ENCODE data around the gene SETBP1.

Gene SETBP1

DNA sequence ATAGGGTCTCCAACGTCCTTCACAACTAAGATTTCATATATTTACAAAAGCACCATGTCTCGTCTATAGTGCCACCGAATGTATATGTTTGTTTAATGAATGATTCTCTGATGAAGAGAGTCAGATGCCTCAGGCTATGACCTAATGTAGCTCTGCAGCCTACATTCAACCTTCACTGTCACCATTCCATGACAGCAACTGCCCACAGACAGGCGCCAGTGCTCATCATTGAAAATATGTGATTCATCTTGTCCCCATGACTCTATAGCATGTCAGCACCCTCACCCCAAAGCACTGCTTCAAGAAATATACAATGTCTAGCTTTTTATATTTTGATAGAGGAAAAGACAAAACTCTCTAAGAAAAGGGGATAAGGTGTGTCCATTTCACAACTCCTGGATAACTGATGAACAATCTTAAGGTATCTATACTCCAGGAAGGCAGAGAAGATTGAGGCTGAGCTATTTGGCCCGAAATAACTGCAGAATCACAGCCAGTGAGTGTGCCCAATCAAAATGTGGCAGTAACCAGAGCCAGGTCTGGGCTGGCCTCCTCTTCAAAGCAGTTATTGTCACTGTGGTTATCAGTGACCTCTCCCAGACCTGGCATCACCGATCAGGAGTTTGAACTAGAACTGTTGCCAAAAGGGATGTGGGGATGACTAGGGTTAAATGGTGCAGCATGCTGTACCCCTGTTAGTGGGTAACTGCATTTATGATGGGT is 246.6 kb downstream of the SETBP1 start:
- DNase-seq (ENCODE audit: low read depth in 1 of 2, low spot score in 1 of 2) = no peak

GRCh38 chr18:44934901-44935300 is 254.2 kb downstream of the SETBP1 start:
- no peak for DNase-seq (ENCODE audit: low read depth in 1 of 2, low spot score in 1 of 2)

- no peak for DNase-seq (ENCODE audit: low read depth in 1 of 2, low spot score in 1 of 2)
Observed at GRCh38 chr18:44935455-44935854, 254.8 kb downstream of the SETBP1 start.

DNA sequence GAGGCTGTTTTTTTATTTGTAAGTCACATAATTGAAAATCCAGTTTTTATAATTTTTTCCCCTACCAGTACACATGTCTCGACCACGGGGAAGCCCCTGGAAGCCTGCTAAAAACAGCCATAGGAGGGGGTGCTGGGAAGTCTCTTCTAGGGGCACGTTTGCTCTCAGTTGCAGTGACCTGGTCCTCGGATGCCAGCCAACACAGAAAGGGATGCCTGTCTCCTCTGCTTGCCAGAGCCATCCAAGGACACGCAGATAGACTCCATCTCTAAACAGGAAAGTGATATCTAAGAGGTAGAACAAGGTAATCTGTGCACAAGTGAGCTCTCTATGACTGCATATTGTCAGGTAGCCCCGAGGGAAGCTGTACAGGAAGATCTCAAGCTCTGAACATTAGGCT is 255.8 kb downstream of the SETBP1 start:
- no peak for DNase-seq (ENCODE audit: low read depth in 1 of 2, low spot score in 1 of 2)

- DNase-seq (ENCODE audit: low read depth in 1 of 2, low spot score in 1 of 2) = no peak
Observed at GRCh38 chr18:44937960-44938719, 257.5 kb downstream of the SETBP1 start.

GRCh38 chr18:44938720-44939665 is 258.3 kb downstream of the SETBP1 start:
- no peak for DNase-seq (ENCODE audit: low read depth in 1 of 2, low spot score in 1 of 2)

DNA sequence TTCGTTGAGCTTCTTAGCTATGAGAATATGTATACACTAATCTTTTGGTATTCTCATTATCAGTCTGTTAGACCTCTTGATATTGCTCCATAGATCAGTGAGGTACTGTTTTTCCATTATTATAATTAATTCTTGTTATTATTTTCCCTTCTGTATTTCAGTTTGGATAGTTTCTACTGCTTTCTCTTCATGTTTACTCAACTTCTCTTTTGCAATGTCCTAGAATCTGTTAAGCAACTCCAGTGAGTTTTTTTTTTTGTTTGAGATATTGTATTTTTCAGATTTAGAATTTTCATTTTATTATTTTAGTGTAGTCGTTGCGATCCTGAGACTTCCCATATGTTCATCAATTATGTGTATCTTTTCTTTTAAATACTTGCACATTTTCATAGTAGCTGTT is 260.8 kb downstream of the SETBP1 start:
- no peak for DNase-seq (ENCODE audit: low read depth in 1 of 2, low spot score in 1 of 2)

- no peak for DNase-seq (ENCODE audit: low read depth in 1 of 2, low spot score in 1 of 2)
Observed at GRCh38 chr18:44942073-44942472, 261.4 kb downstream of the SETBP1 start.

- DNase-seq (ENCODE audit: low read depth in 1 of 2, low spot score in 1 of 2) = no peak
Observed at GRCh38 chr18:44943311-44943881, 262.7 kb downstream of the SETBP1 start.

DNA sequence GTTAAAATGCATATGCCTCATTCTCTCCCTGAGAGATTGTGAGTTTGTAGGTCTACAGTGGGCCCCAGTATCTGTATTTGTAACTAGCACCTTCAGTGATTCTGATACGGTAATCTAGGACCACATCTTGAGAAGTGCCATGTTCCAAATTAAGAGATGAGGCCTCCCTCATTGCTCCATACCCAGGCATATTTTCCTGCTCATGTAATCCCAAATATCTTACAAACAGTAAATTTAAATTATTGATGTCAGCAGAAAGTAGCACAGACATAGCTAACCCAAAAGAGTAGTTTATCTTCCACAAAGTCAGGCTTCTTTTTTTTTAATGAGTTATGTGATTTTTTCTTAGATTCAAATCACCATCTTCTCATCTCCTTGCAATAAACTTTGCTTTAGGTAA is 263.8 kb downstream of the SETBP1 start:
- no peak for DNase-seq (ENCODE audit: low read depth in 1 of 2, low spot score in 1 of 2)

DNA sequence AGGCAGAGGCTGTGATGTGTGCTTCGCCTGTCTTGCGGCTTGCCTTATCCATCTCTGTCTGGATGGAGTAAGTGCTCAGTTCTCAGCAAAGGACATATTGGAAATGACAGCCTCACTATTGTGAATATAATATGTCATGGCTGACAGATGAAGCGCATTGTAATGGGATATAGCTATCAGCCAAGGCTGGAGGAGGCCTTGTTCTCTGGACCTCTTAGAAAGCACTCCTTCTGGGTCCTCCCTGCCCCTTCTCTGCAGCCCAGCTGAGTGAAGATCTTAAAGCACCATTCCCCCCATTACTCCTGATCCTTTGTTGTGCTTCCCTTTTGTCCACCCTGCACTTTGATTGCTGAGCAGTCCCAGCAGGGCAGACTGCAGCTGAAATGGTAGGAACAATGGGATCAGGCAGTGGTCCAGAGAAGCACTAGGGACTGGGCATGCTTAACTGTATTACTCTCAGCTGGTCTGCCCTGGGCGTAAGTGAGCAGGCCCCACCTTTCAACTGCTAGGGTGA is 265.3 kb downstream of the SETBP1 start:
- no peak for DNase-seq (ENCODE audit: low read depth in 1 of 2, low spot score in 1 of 2)

DNA sequence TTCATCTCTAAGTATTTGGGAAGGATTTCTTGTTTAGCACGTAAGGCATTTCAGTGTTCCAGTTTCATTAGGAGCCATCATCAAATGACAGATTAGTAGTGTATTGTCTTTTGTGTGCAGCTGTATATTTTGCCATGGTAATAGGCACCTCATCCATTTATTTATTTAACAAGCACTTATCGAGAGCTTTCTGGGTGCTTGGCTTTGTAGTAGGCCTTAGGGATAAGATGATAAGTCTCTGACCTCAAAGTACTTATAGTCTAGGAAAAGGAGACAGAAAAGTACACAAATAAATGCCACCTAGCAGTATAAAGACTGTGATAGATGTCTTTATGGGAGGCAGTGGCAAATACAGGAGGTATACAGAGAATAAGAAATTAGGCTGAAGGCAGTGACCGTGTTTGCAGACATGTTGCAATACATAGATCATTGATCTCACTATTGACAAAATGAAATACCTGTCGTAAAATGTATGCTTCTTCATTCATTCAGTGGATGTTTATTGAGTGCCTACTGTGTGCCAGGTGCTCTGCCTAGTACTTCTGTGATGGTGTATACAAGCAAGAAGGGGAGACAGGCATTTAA is 265.9 kb downstream of the SETBP1 start:
- no peak for DNase-seq (ENCODE audit: low read depth in 1 of 2, low spot score in 1 of 2)

DNA sequence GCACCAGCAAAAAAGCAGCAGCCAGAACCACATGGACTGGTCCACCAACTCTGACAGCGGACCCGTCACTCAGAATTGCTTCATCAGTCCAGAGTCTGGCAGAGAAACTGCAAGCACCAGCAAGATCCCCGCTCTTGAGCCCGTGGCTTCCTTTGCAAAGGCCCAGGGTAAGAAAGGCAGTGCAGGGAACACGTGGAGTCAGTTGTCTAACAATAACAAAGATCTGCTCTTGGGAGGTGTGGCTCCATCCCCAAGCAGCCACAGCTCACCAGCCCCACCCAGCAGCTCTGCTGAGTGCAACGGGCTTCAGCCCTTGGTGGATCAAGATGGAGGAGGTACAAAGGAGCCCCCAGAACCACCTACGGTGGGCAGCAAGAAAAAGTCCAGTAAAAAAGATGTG is 269.3 kb downstream of the SETBP1 start:
- no peak for DNase-seq (ENCODE audit: low read depth in 1 of 2, low spot score in 1 of 2)

DNA sequence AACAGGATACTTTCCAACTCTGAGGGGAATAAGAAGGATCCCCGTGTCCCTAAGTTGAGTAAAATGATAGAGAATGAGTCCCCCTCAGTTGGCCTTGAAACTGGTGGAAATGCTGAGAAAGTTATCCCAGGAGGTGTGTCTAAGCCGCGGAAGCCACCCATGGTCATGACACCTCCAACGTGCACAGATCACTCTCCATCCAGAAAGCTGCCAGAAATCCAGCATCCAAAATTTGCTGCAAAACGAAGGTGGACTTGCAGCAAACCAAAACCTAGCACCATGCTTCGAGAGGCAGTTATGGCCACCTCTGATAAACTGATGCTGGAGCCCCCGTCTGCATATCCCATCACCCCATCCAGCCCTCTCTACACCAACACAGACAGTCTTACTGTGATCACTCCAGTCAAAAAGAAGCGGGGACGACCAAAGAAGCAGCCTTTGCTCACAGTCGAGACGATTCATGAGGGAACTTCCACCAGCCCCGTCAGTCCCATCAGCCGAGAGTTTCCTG is 270.1 kb downstream of the SETBP1 start:
- no peak for DNase-seq (ENCODE audit: low read depth in 1 of 2, low spot score in 1 of 2)

DNA sequence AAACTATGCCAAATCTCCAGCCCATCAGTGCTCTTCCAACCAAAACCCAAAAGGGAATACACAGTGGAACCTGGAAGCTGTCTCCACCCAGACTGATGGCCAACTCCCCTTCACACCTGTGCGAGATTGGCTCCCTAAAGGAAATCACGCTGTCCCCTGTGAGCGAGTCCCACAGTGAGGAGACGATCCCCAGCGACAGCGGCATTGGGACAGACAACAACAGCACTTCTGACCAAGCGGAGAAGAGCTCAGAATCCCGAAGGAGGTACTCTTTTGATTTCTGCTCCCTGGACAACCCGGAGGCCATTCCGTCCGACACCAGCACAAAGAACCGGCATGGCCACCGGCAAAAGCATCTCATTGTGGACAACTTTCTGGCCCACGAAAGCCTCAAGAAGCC is 271.1 kb downstream of the SETBP1 start:
- no peak for DNase-seq (ENCODE audit: low read depth in 1 of 2, low spot score in 1 of 2)

GRCh38 chr18:44954257-44954656 is 273.6 kb downstream of the SETBP1 start:
- DNase-seq (ENCODE audit: low read depth in 1 of 2, low spot score in 1 of 2) = no peak

GRCh38 chr18:44955825-44956224 is 275.1 kb downstream of the SETBP1 start:
- no peak for DNase-seq (ENCODE audit: low read depth in 1 of 2, low spot score in 1 of 2)

GRCh38 chr18:44957025-44957424 is 276.3 kb downstream of the SETBP1 start:
- no peak for DNase-seq (ENCODE audit: low read depth in 1 of 2, low spot score in 1 of 2)

DNA sequence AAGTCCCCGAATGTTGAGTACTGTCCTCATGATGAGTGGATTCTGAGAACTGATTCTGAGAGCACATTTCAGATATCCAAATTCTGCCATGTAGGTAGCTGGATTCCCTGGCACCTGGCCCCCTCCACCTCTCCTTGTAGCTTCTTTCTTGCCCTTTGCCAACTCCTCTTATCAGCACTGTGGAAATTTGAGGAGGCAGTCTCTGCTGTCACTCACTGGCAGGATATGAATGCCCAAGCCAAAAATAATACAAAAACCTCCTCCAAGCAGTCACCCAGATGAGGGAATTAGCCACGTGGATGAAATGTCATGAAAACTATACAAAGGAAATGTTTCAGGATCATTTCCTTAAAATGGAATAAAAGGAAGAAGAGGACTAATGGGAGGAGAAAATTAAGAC is 276.8 kb downstream of the SETBP1 start:
- no peak for DNase-seq (ENCODE audit: low read depth in 1 of 2, low spot score in 1 of 2)

GRCh38 chr18:44958040-44958439 is 277.4 kb downstream of the SETBP1 start:
- no peak for DNase-seq (ENCODE audit: low read depth in 1 of 2, low spot score in 1 of 2)

All from activated CD4-positive, alpha-beta T cell treated with anti-CD3 and anti-CD28 coated beads, Interleukin-2, amount 50 U/mL, for 24 hours (primary cell).